ACHN (cell line): Measurements from ENCODE around the gene UNC5CL.

Experiments used
- DNase-seq: peaks from one replicate; pipeline ENCODE4 v3.0.0-alpha.2; 2015
- in situ Hi-C: cut with HindIII; loops from 2 replicates; pipeline ENCODE4 v1.10.0; 2017; ENCODE audit warnings: low sequenced_read_pairs, low pct_ligation_motif_present, low pct_unique_long_range_greater_than_20kb

The UNC5CL gene

DNA sequence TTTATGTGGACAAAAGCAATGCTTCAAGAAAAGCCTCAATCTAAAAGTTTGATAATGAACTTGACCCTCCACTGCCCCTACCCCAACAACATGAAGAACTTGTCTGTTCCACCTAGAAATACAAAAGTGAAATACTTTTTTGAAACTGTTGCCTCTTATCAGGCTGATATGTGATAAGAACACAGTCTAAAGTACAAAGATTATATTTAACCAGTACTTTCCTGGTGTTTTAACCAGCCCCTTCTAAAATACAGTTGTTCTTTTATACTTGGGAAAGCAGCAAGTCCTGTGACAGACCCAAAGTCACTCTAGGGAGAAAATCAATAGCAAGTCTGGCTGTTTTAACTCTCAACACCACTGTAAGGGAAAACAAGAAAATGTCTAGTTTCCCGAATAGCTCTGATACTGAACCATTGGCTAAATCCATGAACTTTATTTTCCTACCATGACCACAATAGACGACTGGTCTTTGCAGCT is 26.6 kb upstream of the UNC5CL start:
- no peak for DNase-seq
- in situ Hi-C loops: no loop called here

DNA sequence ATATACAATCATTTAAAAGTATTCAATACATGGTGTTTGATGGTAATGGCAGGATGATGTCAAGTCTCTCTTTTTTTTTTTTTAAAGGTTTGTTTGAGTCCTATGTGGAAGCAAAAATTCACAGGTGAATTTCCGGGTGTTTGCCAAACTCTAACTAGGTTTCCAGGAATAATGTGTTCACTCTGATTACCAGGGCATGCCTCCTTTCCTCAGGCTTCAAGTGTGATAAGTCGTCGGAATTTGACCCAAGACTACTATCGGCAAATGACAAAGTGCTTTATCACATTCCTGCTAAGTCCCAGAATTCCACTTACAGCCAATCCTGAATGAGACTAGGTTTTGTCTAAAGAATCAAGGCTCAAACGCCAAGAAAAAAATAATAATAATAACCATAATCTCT is 25.8 kb upstream of the UNC5CL start:
- DNase-seq: no peak
- in situ Hi-C loops: no loop called here

DNA sequence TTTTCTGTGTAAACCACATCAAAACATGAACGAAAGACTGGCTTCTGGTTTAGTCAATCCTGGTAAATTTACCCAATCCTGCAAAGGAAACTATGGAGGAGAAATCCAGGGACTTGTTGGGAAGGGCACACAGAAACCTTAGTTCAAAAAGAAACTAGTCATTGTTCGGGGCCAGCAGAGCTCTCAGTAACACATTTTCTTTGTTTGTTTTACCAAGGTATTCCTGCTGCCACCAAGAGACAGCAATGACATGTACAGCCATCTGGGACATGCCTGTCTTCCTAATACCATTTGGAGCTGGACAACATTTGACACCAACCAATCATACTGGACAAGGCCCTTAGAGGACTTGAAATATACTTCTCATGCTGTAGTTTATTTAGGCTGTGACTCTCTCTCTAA is 24.9 kb upstream of the UNC5CL start:
- no peak for DNase-seq
- in situ Hi-C loops: no loop called here

GRCh38 chr6:41062056-41062455 is 23.0 kb upstream of the UNC5CL start:
- in situ Hi-C loops: no loop called here
- no peak for DNase-seq

GRCh38 chr6:41061196-41061726 is 22.2 kb upstream of the UNC5CL start:
- no peak for DNase-seq
- in situ Hi-C loops: no loop called here

GRCh38 chr6:41059556-41059955 is 20.5 kb upstream of the UNC5CL start:
- DNase-seq: peak; percentile 51
- in situ Hi-C loops: no loop called here

GRCh38 chr6:41058783-41059181 is 19.8 kb upstream of the UNC5CL start:
- DNase-seq: no peak
- in situ Hi-C loops: no loop called here

GRCh38 chr6:41056768-41057490 is 17.9 kb upstream of the UNC5CL start:
- in situ Hi-C loops: no loop called here
- no peak for DNase-seq

DNA sequence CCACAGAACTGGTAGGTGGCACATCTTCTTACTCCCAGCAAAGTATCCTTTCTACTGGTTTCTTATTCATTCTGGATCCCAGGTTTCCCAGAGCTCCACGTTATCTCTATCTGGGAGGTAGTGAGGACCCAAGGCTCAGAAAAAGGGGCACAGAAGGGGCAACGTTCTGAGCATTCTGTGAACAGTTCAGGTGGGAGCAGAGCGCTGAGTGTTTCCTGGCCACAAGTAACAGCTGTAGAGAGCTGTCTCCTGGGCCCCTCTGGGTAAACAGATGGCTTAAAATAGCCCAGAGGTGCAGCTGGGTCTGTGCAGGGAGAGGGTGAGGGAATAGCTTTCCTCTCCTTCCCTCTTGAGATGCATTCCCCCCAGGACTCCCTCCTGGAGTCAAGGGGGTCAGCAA is 16.1 kb upstream of the UNC5CL start:
- DNase-seq: no peak
- in situ Hi-C loops: no loop called here

DNA sequence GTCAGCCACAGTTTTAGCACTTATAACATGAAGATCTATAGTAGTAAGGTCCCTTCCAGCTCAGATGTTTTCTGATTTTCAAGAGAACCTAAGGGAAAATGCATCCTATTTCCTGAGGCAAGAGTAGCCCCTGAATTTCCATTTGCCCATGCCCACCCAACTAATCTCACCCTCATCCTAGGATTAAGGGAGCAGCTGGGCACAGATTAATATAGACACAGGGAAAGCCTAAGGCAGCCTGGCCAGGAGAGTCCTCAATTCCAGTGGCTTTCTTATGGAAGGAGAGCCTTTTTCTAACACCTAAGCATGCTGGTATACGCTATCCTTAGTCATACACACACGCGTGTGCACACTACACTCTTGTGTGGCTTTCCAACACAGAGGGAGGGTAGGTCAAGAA is 15.5 kb upstream of the UNC5CL start:
- DNase-seq: no peak
- in situ Hi-C loops: no loop called here

DNA sequence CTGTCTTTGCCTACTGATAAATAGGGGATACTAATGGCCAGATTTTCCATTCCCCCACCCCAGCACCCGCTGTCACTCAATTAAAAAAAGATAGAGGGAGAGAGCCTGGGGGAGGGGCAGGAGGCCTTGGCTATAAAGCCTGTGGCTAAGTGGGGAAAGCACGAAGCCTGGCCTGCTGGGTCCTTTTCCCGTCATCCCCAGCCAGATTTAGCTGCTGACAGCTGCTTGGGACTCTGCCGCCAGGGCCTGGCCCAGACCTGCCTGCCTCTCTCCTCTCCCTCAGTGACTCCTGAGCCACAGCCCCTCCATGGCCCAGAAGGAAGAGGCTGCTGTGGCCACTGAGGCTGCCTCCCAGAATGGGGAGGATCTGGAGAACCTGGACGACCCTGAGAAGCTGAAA is 14.0 kb upstream of the UNC5CL start, which contains the start of gene APOBEC2:
TSS of gene APOBEC2 (plus strand) at position 162 of the 400 bp plus-strand sequence. CDS start at position 308, 146 bp downstream.
- DNase-seq: no peak
- in situ Hi-C loops: no loop called here

GRCh38 chr6:41051873-41052272 is 12.9 kb upstream of the UNC5CL start:
- in situ Hi-C loops: no loop called here
- DNase-seq: no peak

GRCh38 chr6:41050536-41050935 is 11.5 kb upstream of the UNC5CL start:
- DNase-seq: no peak
- in situ Hi-C loops: no loop called here

- DNase-seq: no peak
- in situ Hi-C loops: no loop called here
Measured at GRCh38 chr6:41049955-41050354, 10.9 kb upstream of the UNC5CL start.

DNA sequence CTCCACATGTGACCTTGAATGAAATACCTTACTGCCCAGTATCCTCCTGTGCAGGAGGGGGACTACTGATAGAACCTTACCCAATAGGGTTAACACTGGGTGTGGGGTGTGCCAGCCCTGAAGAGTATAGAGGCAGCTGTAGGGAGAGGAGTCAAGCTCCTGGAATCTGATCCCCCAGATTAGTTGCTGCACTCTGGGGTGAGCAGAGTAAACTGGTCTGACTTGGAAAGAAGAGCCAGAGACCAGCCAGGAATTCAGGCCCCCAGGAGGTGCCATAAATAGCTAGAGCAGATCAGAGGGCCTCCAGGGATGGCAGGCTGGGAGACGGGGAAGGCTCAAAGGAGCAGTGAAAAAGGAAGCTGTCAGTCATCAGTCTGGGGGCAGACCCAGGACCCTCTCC is 10.5 kb upstream of the UNC5CL start:
- no peak for DNase-seq
- in situ Hi-C loops: no loop called here

DNA sequence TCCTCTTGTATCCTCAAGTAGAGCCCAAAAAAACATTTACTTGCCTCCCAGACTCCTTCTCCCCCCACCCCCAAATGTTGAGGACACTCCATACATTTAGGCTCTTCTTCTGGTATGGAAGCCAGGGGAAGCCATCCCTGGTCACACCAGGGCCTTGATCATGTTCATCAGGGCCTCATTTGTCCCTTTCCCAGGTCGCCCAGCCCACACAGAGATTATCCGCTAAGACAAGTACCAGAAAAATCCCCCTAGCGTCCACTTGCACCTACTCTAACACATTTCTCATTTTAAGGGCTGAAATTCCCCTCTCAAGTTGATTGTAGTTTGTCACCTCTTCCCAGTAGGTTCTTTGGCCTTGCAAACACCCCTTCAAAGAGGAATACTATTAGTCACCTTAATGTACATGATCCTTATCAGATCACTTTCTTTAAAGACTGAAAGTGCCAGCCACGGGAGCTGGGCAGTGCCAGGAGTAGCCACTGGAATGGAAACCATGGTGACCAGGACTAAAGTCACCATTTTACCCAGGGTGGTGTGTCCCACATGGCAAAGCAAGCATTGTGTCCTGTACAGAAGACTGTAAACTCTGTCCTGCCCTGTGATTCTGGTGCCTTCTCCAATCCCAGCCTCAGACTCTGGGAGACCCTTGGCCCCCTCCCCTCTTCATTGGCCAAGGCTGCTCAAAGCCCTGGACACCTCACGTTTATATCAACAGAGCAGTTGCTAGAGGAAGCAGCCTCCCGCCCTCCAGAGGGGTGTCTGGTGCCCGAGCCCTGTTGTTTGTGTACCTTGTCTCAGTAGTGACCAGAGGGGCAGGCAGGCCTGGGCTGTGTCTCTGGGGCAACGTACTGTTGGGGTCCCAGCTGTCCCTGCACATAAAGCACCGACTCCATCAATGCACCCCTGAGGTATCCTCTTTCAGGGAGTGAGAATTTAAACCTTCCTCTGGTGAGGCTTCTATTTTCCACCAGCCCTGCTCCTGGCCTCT is 9.0 kb upstream of the UNC5CL start:
- in situ Hi-C loops: no loop called here
- no peak for DNase-seq

- in situ Hi-C loops: no loop called here
Measured at GRCh38 chr6:41047306-41047705, 8.3 kb upstream of the UNC5CL start.

GRCh38 chr6:41046084-41046483 is 7.1 kb upstream of the UNC5CL start:
- in situ Hi-C loops: no loop called here
- DNase-seq: no peak

More at GRCh38 chr6:41047306-41047705, 8.3 kb upstream of the UNC5CL start:
- no peak for DNase-seq

DNA sequence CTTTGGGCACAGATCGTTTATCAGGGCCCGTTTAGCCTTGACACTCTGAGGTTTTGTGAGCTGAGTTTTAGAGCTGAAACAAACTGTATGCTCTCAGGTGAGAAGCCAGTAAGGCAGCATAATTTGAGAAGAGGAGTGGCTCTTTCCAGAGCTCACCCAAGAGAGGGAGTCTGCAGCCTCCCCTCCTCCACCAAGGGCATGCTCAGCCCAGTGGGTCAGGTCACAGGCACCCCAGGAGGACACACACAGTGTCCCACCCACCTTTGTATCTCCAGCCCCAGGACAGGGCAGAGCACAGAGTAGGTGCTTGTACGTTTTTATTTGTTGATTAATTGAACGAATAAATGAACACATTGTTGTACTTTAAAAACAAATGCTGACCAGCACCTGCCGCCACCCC is 6.6 kb upstream of the UNC5CL start:
- in situ Hi-C loops: no loop called here
- DNase-seq: no peak
